ENCODE measurements around the gene TCP1.
"Not testable (repeated sequence)": the region's sequence is repeated elsewhere in the genome, so short reads cannot be mapped to it uniquely, and the experiment has no call there.

TCP1 gene

GRCh38 chr6:159826004-159826403, 36.6 kb upstream of the TCP1 start:
- no peak overlapping the region for H3K4me3 ChIP-seq (replicated peaks; ENCODE audit: low read depth, low read length)
- DNase-seq (ENCODE audit: low read depth): no peak
- no peak for TF ChIP-seq CTCF (IDR thresholded peaks at IDR 0.05; ENCODE audit: low read length, missing control alignments)

GRCh38 chr6:159824690-159825089, 35.3 kb upstream of the TCP1 start:
- DNase-seq (ENCODE audit: low read depth); H3K4me3 ChIP-seq (replicated peaks; ENCODE audit: low read depth, low read length): not testable (repeated sequence)

GRCh38 chr6:159823953-159824352, 34.6 kb upstream of the TCP1 start:
- no peak for DNase-seq (ENCODE audit: low read depth)
- H3K4me3 ChIP-seq (replicated peaks; ENCODE audit: low read depth, low read length): no peak overlapping the region
- no peak for TF ChIP-seq CTCF (IDR thresholded peaks at IDR 0.05; ENCODE audit: low read length, missing control alignments)

- TF ChIP-seq CTCF (IDR thresholded peaks at IDR 0.05; ENCODE audit: low read length, missing control alignments): no peak
- no peak overlapping the region for H3K4me3 ChIP-seq (replicated peaks; ENCODE audit: low read depth, low read length)
- no peak for DNase-seq (ENCODE audit: low read depth)
These were observed 32.3 kb upstream of the TCP1 start for GRCh38 chr6:159821726-159822125.

- no peak for DNase-seq (ENCODE audit: low read depth)
These were observed 31.7 kb upstream of the TCP1 start for GRCh38 chr6:159821122-159821521.

GRCh38 chr6:159819932-159820640, 30.7 kb upstream of the TCP1 start:
- no peak overlapping the region for H3K4me3 ChIP-seq (replicated peaks; ENCODE audit: low read depth, low read length)

More at GRCh38 chr6:159821122-159821521, 31.7 kb upstream of the TCP1 start:
- H3K4me3 ChIP-seq (replicated peaks; ENCODE audit: low read depth, low read length): no peak overlapping the region
- TF ChIP-seq CTCF (IDR thresholded peaks at IDR 0.05; ENCODE audit: low read length, missing control alignments): no peak

GRCh38 chr6:159819098-159819497, 29.7 kb upstream of the TCP1 start:
- DNase-seq (ENCODE audit: low read depth): no peak
- no peak overlapping the region for H3K4me3 ChIP-seq (replicated peaks; ENCODE audit: low read depth, low read length)
- TF ChIP-seq CTCF (IDR thresholded peaks at IDR 0.05; ENCODE audit: low read length, missing control alignments): no peak

More at GRCh38 chr6:159819932-159820640, 30.7 kb upstream of the TCP1 start:
- no peak for TF ChIP-seq CTCF (IDR thresholded peaks at IDR 0.05; ENCODE audit: low read length, missing control alignments)
- DNase-seq (ENCODE audit: low read depth): no peak

Data from fibroblast of pulmonary artery (primary cell).